H1 (cell line): ENCODE data around the gene ZBTB22. TPM values are rescaled to one million over a fixed set of nuclear protein-coding genes. Genes with fewer than 3 reads are reported as not detected.

Experiments
- CTCF ChIA-PET: fragments of 300-600 bp; sonication (Branson Sonifier 250); formaldehyde crosslinking; loops from one replicate; lab custom pipeline; 2021; ENCODE audit not compliant: partially characterized antibody; lab: Charles Lee
- POLR2A ChIA-PET: fragments of 300-600 bp; sonication (Branson Sonifier 250); formaldehyde crosslinking; loops from one replicate; lab custom pipeline; 2021; ENCODE audit warnings: inconsistent platforms; ENCODE audit not compliant: partially characterized antibody; lab: Charles Lee
- DNase-seq, 2 experiments: peaks; one replicate each; pipeline versions ENCODE4 v3.0.0 to v3.0.0-alpha.2; 2010 to 2022; ENCODE audit warnings: low spot score in 2 of 2, low read depth in 1 of 2, mixed read lengths in 1 of 2
- FAIRE-seq: peaks from 2 replicates; lab custom pipeline; 2011; peaks lifted over from hg19 to GRCh38; lab: Jason Lieb, UNC
- H2AFZ ChIP-seq: 2 replicates; pipeline ENCODE4 v1.8.1; 2012; ENCODE audit warnings: low read length, inconsistent platforms
- H2AK5ac ChIP-seq: 2 replicates; pipeline ENCODE4 v1.6.1; 2013; ENCODE audit warnings: low read depth, low read length
- H2BK120ac ChIP-seq: replicated peaks from 2 replicates; pipeline ENCODE3; 2013; ENCODE audit warnings: low read depth, low read length, inconsistent platforms
- H2BK12ac ChIP-seq: 2 replicates; pipeline ENCODE4 v1.6.1; 2013; ENCODE audit warnings: low read depth, low read length
- H2BK15ac ChIP-seq: 2 replicates; pipeline ENCODE4 v1.6.1; 2013; ENCODE audit warnings: low read length
- H2BK20ac ChIP-seq: 2 replicates; pipeline ENCODE4 v1.6.1; 2013; ENCODE audit warnings: low read length
- H2BK5ac ChIP-seq: 2 replicates; pipeline ENCODE4 v1.6.1; 2013; ENCODE audit warnings: low read depth, low read length
- H3K14ac ChIP-seq: 2 replicates; pipeline ENCODE4 v1.6.1; 2013; ENCODE audit warnings: inconsistent platforms; ENCODE audit not compliant: insufficient read length
- H3K18ac ChIP-seq: 2 replicates; pipeline ENCODE4 v1.6.1; 2013; ENCODE audit warnings: low read length; ENCODE audit errors: extremely low read depth
- H3K23ac ChIP-seq: 2 replicates; pipeline ENCODE4 v1.6.1; 2013; ENCODE audit warnings: inconsistent platforms; ENCODE audit not compliant: insufficient read length
- H3K23me2 ChIP-seq: 2 replicates; pipeline ENCODE4 v1.6.1; 2013; ENCODE audit warnings: low read depth, low read length
- H3K27ac ChIP-seq: 2 replicates; pipeline ENCODE4 v1.6.1; 2011; ENCODE audit warnings: low read depth, low read length, inconsistent platforms
- H3K27me3 ChIP-seq, 4 experiments: replicated peaks in 1 of 4; 1 replicate in 1 of 4; 2 replicates in 3 of 4; pipeline versions ENCODE4 v1.6.1 to v1.8.1; 2011 to 2013; ENCODE audit warnings: low read length in 3 of 4, mild to moderate bottlenecking in 3 of 4, inconsistent platforms in 2 of 4, mixed read lengths in 2 of 4, moderate library complexity in 1 of 4; ENCODE audit not compliant: control insufficient read depth in 3 of 4, insufficient read depth in 3 of 4; ENCODE audit errors: extremely low read depth in 1 of 4
- H3K36me3 ChIP-seq, 4 experiments: 2 replicates each; pipeline versions ENCODE4 v1.6.1 to v1.8.1; 2011 to 2013; ENCODE audit warnings: mild to moderate bottlenecking in 4 of 4, low read length in 3 of 4, moderate library complexity in 2 of 4, control low read depth in 1 of 4, inconsistent platforms in 1 of 4; ENCODE audit not compliant: insufficient read depth in 4 of 4, control insufficient read depth in 2 of 4
- H3K4ac ChIP-seq: replicated peaks from 2 replicates; pipeline ENCODE3; 2013; ENCODE audit warnings: low read length, low read depth, mixed read lengths, inconsistent platforms; ENCODE audit not compliant: insufficient read length
- H3K4me1 ChIP-seq, 4 experiments: replicated peaks in 1 of 4; 1 replicate in 1 of 4; 2 replicates in 3 of 4; pipeline versions ENCODE4 v1.6.1 to v1.8.1; 2011 to 2013; ENCODE audit warnings: low read length in 3 of 4, inconsistent platforms in 2 of 4, mixed read lengths in 1 of 4; ENCODE audit not compliant: insufficient read depth in 4 of 4, control insufficient read depth in 3 of 4
- H3K4me2 ChIP-seq, 2 experiments: 2 replicates each; pipeline versions ENCODE4 v1.6.1 to v1.8.1; 2011 to 2013; ENCODE audit warnings: low read depth in 2 of 2, low read length in 2 of 2, control low read depth in 1 of 2, inconsistent platforms in 1 of 2, mild to moderate bottlenecking in 1 of 2; ENCODE audit not compliant: insufficient read depth in 1 of 2
- H3K4me3 ChIP-seq, 4 experiments: fragments of 200-600, 300-600 bp in 1 of 4; sonication (generic), shearing (Covaris generic), sonication (Bioruptor Twin) in 1 of 4; 2 replicates each; pipeline versions ENCODE4 v1.5.1 to v1.8.1; 2011 to 2016; ENCODE audit warnings: low read length in 4 of 4, low read depth in 3 of 4, control low read depth in 2 of 4, inconsistent platforms in 2 of 4, mild to moderate bottlenecking in 2 of 4, mixed read lengths in 1 of 4, moderate library complexity in 1 of 4; ENCODE audit not compliant: insufficient read depth in 2 of 4; ENCODE audit errors: extremely low read depth in 1 of 4
- H3K56ac ChIP-seq: replicated peaks from 2 replicates; pipeline ENCODE3; 2013; ENCODE audit warnings: low read depth, mild to moderate bottlenecking, mixed read lengths, low read length, inconsistent platforms; ENCODE audit not compliant: insufficient read length
- H3K79me1 ChIP-seq: 2 replicates; pipeline ENCODE4 v1.6.1; 2013; ENCODE audit warnings: low read depth, low read length, control low read depth
- H3K79me2 ChIP-seq, 2 experiments: 2 replicates each; pipeline versions ENCODE4 v1.6.1 to v1.8.1; 2012 to 2013; ENCODE audit warnings: low read length in 2 of 2, mild to moderate bottlenecking in 2 of 2, inconsistent platforms in 1 of 2; ENCODE audit not compliant: insufficient read depth in 2 of 2, control insufficient read depth in 1 of 2
- H3K9ac ChIP-seq, 4 experiments: replicated peaks in 1 of 4; 1 replicate in 1 of 4; 2 replicates in 3 of 4; pipeline versions ENCODE4 v1.6.1 to v1.8.1; 2011 to 2013; ENCODE audit warnings: low read depth in 3 of 4, low read length in 3 of 4, control low read depth in 2 of 4, mild to moderate bottlenecking in 2 of 4, moderate library complexity in 2 of 4, inconsistent platforms in 1 of 4; ENCODE audit errors: extremely low read depth in 1 of 4
- H3K9me3 ChIP-seq, 2 experiments: 2 replicates each; pipeline versions ENCODE4 v1.6.1 to v1.8.1; 2012 to 2013; ENCODE audit warnings: mild to moderate bottlenecking in 2 of 2, moderate library complexity in 2 of 2, control low read depth in 1 of 2, inconsistent platforms in 1 of 2, low read depth in 1 of 2, low read length in 1 of 2, mixed read lengths in 1 of 2; ENCODE audit not compliant: insufficient read depth in 2 of 2
- H4K20me1 ChIP-seq, 2 experiments: replicated peaks in 1 of 2; 2 replicates each; pipeline versions ENCODE3 to v1.8.1; 2011 to 2013; ENCODE audit warnings: inconsistent platforms in 2 of 2, low read length in 2 of 2, mild to moderate bottlenecking in 1 of 2; ENCODE audit not compliant: insufficient read depth in 2 of 2, control insufficient read depth in 1 of 2
- H4K5ac ChIP-seq: 2 replicates; pipeline ENCODE4 v1.6.1; 2013; ENCODE audit warnings: low read length, low read depth, mixed read lengths, inconsistent platforms; ENCODE audit not compliant: insufficient read length
- H4K8ac ChIP-seq: 2 replicates; pipeline ENCODE4 v1.8.0; 2013; ENCODE audit warnings: mild to moderate bottlenecking, moderate library complexity, low read length, inconsistent platforms; ENCODE audit not compliant: insufficient read depth; ENCODE audit errors: extremely low read depth
- H4K91ac ChIP-seq: replicated peaks from 2 replicates; pipeline ENCODE3; 2013; ENCODE audit warnings: low read length, mixed read lengths, inconsistent platforms; ENCODE audit not compliant: insufficient read length
- BRCA1 ChIP-seq: IDR thresholded peaks from 2 replicates; pipeline ENCODE4 v1.6.1; 2012; ENCODE audit warnings: low read depth, low read length, improper control_type of control experiment
- SUZ12 ChIP-seq: fragments of 200-600 bp; sonication (generic); IDR thresholded peaks from 2 replicates; pipeline ENCODE4 v1.6.1; 2012; ENCODE audit warnings: mild to moderate bottlenecking, inconsistent platforms, low read length, moderate library complexity, mixed read lengths
- TAF1 ChIP-seq: IDR thresholded peaks from 2 replicates; pipeline ENCODE4 v1.6.1; 2011; ENCODE audit warnings: mild to moderate bottlenecking, low read depth, low read length
- whole genome bisulfite sequencing, 2 experiments: shearing (Covaris generic) in 1 of 2; methylation state at CpG; one replicate each; pipeline versions ENCODE4 v1.1.6 to v1.1.7; 2013 to 2015; ENCODE audit warnings: low lambda C conversion rate in 2 of 2, mixed read lengths in 2 of 2, inconsistent platforms in 1 of 2, low coverage in 1 of 2, missing lambda C conversion rate in 1 of 2; ENCODE audit not compliant: insufficient replicate concordance in 2 of 2, insufficient coverage in 1 of 2, insufficient read length in 1 of 2; ENCODE audit errors: extremely low coverage in 1 of 2, missing lambda C conversion rate in 1 of 2; 5-methylcytosine and 5-hydroxymethylcytosine counted together
- polyA plus RNA-seq, 7 experiments: library from polyadenylated mRNA; depleted of rRNA in 3 of 7; stranded (reverse) in 5 of 7; unstranded in 2 of 7; fragments of >200 nt in 5 of 7; fragments of 200-250 nt in 2 of 7; gene quantifications; 1 replicate in 5 of 7; 2 replicates in 1 of 7; 4 replicates in 1 of 7; pipeline versions ENCODE4 v1.2.1 to v1.2.3, GENCODE V29; 2011 to 2013; ENCODE audit warnings: missing spikeins in 2 of 7, mixed read lengths in 2 of 7
- total RNA-seq: library from RNA; stranded (reverse); fragmentation: NEBNext Ultra II Directional; extraction: Animal tissue kit (Norgen Biotek cat#: 25700); gene quantifications from 2 replicates; pipeline ENCODE4 v1.2.1, GENCODE V29; 2021
- TF ChIP-seq, protein P1 (sequence below): IDR thresholded peaks from 2 replicates; pipeline ENCODE4 v1.6.1; 2011; ENCODE audit warnings: low read length, improper control_type of control experiment

The ZBTB22 gene
- total and polyA plus RNA-seq, 2 of the 8 experiments (the other 6 are each of a cell fraction or from before 2014, with no cell fraction given), result 7.4 to 9.9 TPM

DNA sequence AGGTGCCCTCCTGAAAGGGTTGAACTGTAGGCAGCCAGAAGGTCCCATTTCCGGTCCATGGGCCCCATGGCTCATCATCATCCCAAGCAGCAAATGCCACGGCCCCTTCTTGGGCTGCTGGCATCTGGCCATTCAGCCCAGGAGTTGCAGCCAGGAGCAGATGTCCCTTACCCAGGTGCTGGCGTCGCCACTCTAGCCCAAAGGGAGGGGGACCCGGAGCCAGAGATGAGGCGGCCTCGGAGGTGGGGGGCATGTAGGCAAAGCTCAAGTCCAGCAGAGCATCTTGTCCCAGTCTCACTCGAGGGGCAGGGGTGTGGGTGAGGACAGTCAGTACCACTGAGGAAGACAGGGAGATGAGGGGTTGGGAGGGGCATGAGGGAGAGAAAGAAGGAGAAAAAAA, 12.5 kb downstream of the ZBTB22 start:
- DNase-seq (no peak), FAIRE-seq (no peak)
- H3K79me2 ChIP-seq, result peaks cover 0 to 15% of the 10 kb centered on the region in 2 experiments; a peak in 2 of 4 replicates
- TF ChIP-seq BRCA1, result no peak
- TF ChIP-seq, protein P1, sequence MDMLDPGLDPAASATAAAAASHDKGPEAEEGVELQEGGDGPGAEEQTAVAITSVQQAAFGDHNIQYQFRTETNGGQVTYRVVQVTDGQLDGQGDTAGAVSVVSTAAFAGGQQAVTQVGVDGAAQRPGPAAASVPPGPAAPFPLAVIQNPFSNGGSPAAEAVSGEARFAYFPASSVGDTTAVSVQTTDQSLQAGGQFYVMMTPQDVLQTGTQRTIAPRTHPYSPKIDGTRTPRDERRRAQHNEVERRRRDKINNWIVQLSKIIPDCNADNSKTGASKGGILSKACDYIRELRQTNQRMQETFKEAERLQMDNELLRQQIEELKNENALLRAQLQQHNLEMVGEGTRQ, result no peak
- no peak for TF ChIP-seq SUZ12
- TF ChIP-seq TAF1, result no peak

More for the DNA sequence above, 12.5 kb downstream of the ZBTB22 start:
- Histone ChIP-seq H4K91ac (no peak overlapping the region), H4K20me1 (peaks cover 0 to 4% of the 10 kb centered on the region in 2 experiments), H3K4ac (no peak overlapping the region), H2AK5ac (no peak overlapping the region), H3K27me3 (no peaks in the 10 kb centered on the region), H2BK5ac (no peak overlapping the region), H3K23ac (no peak overlapping the region), H3K27ac (no peak overlapping the region), H3K79me1 (0 out of 2 replicates have a peak, but pooled peaks cover 3% of the 10 kb centered on the region), H2BK15ac (no peak overlapping the region), H3K23me2 (no peaks in the 10 kb centered on the region), H3K4me2 (no peak overlapping the region), H2BK20ac (no peak overlapping the region), H2BK120ac (no peak overlapping the region), H2BK12ac (no peak overlapping the region), H3K9me3 (no peaks in the 10 kb centered on the region), H3K4me3 (no peak overlapping the region), H3K56ac (no peak overlapping the region), H2AFZ (no peak overlapping the region), H3K36me3 (no peaks in the 10 kb centered on the region; a peak in 2 of 8 replicates), H3K14ac (no peak overlapping the region), H3K4me1 (no peaks in the 10 kb centered on the region), H4K8ac (no peak overlapping the region), H3K18ac (no peak overlapping the region), H4K5ac (no peak overlapping the region), H3K9ac (no peak overlapping the region)
- ChIA-PET POLR2A (interaction anchor here (0.8 to 1.3 kb wide), 3 partner anchors 10 to 34 kb away, joined by 3 read pairs; partner anchors contain the start of genes RPS18, VPS52 and ZBTB22), CTCF (no interaction called here)
- WGBS, 2 experiments, result 88% methylated on average over 8 of the region's 8 CpGs; no CpG with 5 or more reads in 1 of the 2 experiments
